CD4-positive, alpha-beta T cell treated with Interleukin-6 for 4 hours (primary cell): ENCODE measurements around the gene RFX4.
A peak's percentile ranks its signal among the peaks of the same experiment; 100 is the strongest.

Experiments
- DNase-seq: peaks from one replicate; pipeline ENCODE4 v3.0.0-alpha.2; 2020; ENCODE audit warnings: mixed read lengths

Gene RFX4

DNA sequence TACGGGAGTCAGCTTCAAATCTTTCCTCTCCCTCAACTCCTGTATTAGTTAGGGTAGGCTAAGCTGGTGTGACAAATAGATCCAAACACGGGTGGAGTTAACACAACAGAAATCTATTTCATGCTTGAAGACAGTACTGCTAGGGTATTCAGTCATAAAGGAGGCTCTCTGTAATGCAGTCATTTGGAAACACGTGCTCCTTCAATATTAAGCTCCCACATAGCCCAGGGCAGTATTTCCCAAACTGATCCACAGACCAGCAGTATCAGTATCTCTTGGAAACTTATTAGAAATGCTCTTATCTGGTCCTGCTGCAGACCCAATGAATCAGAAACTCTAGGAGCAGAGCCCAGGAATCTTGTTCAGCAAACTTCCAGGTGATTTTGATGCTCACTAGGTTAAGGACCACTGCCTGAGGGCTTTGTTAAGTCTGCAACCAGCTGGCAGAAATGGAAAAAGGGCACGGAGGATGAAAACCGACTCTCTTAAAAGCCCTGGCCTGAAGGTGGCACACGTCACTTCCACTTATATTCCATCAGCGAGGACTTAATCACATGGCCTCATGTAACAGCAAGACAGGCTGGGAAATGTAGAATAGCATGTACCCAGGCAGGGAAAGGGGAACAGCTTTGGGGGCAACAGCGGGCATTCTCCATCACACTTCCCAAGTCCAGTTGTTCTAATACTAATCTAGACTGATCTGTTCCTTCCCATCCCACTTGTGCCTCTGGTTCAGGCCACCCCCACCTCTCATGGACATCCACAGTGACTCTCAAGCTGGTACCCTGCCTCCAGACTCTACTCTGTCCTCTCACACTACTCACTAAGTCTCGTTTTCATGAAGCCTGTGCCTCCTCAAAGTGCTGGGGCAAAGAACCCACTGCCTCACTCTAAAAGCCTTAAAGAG, 153.5 kb downstream of the RFX4 start:
- peak; percentile 54 for DNase-seq

DNA sequence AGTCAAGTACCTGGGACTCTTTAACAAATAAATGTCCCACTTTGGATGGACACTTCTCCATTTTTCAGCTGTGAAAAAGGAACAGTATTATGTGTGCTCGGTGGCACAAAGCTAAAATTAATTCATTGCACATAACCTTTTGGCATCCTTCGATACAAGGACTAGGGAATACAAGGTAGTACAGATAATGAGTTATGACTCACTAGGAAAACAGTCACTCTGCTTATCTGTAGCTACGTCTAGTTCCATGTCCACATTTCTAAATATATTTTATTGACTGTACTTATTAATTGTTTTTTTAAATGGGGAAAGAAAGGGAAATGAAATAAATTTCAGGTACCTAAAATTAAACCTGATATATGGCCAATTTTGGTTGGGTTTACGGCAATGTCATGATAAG, 156.5 kb downstream of the RFX4 start:
- DNase-seq = no peak

DNA sequence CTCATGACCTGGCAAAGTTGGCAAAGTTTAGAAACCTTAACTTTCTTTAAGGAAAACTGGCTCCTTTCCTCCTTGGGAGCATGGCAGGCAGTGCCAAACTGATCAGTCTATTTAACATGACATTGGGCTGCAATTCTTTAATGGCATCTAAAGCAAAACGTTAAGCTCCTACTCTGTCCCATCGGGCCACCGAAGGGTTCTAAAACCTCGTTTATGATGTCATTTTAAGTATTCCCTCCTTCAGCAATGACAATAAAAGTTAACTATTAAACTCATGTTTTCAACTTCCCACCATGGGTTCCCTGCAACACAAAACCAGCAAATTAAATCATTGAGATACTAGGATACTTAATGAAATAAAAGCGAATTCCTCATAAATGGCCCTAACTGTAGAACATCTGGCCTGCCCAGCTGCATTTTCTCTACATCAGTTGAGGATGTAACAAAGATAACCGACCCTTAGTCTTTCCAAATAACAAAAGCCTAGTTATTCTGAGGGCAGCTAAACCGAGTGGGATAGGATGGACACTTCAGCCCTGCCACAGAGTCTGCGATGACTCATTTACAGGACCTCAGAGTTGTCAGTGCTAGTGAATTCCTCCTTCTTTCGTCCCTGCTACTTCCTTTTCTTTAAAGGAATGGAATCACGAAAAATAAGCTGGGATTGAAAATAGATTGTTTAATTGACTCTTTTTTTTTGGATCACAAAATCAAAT, 157.2 kb downstream of the RFX4 start:
- no peak for DNase-seq

DNA sequence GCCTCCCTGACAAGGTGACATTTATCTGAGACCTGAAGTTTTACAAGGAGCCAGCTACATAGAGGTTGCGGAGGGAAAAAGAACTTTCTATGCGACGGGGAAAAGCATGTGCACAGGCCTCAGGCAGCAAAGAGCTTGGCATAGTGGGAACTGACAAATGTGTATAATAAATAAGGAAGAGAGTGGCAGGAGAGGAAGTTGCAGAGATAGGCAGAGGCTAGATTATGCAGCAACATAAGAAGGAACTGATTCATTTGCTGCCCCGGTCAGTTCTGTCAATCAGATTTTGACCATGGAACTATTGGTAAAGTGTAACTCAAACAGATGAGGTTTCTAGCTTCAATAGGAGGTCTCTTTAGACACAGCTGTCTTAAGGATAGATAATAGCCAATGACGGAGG, 158.0 kb downstream of the RFX4 start:
- DNase-seq = no peak

DNA sequence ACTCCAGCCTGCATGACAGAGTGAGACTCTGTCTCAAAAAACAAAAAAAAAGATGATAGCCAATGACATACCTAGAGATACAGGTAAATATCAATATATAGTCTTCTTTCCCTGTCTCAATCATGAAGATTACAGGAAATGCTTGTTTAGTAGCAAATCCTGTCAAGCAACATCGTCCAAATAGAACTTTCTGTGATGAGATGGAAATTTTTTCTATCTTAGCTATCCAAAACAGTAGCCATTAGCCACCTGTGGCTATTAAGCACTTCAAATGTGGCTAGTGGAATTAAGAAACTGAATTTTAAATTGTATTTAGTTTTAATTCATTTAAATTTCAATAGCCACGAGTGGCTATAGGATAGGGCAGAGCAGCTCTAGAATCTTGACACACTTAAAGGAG, 158.4 kb downstream of the RFX4 start:
- no peak for DNase-seq

DNA sequence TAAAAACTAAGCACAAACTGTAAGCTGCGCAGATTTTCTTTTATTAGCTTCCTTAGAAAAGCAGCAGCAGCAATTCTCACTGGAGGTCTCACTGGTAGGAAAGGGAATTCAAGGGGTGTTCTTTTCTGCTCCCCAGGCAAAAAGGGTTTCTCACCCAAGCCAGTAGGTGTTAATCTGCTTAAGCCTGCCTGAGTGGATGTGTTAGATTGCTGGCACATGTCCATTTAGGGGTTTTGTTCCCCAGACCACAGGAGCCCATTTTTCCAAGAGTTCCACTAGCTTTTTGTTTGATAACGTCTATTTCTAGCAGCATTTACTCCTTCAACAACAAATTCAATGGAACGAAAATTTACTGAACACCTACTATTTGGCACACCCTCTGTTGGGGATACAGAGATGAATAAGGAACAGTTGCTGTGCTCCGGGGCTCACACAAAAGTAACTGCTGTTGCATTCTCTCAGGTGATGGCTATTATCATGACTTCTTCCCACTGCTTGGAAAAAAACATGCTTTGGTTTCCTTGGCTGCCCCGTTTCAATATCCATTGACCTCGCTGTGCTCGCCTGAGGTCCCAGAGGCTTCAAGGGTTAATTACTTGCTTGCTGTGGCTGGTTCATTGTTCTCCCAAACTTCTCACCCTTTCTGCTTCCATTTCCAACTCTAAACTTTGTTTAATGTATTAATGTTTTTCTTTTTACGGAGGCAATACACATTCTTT, 160.6 kb downstream of the RFX4 start:
- DNase-seq = no peak

DNA sequence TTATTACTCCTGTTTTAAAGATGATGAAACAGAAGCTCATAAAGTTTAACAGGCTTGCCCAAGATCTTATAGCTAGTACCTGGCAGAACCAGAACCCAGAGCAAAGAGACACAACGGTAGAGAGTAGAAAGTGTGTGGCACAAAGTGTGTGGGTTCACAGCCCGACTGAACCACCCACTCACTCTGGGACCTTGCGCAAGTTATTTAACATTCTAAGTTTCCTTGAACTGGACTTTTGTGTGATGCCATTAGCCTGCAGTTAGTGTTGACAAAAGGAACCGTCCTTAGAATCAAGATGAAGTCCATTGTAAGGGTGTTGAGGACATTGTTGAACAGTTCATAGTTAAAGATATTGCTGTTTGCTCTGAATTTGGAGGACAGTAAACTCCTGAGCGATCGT, 161.8 kb downstream of the RFX4 start:
- no peak for DNase-seq

DNA sequence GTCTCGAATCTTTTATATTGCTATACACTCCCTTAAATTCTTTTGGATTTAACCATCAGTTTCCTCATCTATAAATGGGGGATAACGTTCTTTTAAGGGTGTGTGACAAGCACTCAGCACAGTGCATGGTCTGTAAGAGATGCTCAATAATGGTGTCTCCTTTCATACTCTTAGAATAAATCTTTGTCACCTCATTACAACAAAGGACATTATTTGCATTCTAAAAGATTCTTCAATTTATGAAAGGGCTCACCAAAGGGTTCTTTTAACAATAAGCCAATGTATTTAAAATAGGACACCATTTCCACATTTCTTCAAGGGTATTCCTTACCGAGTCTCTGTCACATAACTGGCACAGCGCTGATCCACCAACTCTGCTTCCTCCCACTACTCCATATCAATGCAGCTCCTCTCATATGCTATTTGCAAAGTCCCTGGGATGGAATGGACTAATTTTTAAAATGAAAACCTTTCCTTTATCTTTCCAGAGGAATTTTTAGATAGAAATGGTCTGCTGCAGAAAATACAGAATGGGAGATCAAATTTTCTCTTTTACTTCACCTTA, 162.5 kb downstream of the RFX4 start:
- DNase-seq = no peak

DNA sequence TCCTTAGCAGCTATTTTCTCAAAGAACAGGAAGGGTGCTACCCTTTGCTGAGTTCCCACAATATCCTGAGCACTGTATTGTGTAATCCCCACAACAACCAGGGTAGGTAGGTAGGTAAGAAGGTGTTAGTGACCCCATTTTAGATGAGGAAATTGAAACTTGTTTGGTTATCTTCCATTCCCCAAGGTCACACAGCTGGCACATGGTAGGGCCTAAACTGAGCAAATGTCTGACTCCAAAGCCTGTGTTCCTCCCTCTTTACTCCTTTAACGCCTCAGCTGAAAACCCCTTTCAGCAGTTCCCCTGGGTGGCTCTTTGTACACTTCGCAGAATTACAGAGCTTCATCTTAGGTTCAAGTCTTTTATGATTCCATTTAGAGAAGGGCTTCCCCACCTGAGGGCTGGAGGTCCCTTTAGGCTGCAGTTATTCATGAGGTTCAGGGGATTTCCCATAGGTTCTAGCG, 165.2 kb downstream of the RFX4 start:
- DNase-seq = peak; percentile 38

DNA sequence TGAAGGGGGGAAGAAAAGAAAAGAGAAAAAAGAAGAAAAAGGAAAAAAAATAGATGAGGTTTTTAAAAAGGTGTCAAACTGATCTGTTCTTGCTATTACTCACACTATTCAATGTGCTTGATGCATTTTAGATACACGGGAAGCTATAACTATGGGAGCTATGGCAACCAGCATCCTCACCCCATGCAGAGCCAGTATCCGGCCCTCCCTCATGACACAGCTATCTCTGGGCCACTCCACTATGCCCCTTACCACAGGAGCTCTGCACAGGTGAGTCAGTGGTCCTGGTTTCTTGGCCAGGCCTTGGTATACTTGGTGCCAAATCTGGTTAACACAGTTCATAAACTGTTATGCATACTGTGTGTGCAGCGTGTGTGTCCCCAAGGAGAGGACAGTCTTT, 167.7 kb downstream of the RFX4 start:
- DNase-seq = no peak

DNA sequence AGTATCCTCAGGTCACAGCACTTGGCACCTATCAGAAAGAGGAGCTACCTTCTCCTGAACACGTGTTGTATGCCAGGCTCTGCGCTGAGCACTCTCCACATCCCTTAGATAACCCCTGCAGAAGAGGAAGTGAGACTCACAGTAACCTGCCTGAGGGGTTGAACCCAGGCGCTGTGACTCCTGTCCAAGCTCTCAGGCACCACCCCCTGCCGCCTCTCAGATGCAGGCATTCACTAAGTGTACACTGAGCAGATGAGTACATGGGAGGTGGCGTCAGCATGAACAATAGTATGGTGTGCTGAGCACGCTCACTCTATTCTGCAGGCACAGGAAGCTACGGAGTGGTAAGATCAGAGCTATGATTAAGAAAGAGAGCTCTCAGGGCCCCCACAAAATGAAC, 170.7 kb downstream of the RFX4 start:
- DNase-seq = peak; percentile 79

DNA sequence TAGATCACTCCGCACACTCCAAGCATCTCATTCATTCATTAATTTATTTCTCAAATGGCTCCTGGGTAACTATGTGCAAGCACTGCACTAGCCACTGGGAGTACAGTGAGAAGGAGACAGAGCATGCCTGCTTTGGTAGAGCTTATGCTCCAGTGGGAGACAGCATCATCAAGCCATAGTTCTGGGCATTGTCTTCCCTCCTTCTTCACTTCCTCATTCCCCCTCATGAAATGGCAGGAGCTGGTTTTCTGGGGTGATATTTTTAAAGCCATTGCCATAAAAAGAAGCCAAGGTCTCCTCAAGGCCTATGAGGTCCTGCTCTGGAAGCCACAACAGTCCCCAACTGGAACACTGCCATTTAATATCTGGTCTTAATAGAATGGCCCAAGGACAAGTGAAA, 171.5 kb downstream of the RFX4 start:
- DNase-seq = no peak

DNA sequence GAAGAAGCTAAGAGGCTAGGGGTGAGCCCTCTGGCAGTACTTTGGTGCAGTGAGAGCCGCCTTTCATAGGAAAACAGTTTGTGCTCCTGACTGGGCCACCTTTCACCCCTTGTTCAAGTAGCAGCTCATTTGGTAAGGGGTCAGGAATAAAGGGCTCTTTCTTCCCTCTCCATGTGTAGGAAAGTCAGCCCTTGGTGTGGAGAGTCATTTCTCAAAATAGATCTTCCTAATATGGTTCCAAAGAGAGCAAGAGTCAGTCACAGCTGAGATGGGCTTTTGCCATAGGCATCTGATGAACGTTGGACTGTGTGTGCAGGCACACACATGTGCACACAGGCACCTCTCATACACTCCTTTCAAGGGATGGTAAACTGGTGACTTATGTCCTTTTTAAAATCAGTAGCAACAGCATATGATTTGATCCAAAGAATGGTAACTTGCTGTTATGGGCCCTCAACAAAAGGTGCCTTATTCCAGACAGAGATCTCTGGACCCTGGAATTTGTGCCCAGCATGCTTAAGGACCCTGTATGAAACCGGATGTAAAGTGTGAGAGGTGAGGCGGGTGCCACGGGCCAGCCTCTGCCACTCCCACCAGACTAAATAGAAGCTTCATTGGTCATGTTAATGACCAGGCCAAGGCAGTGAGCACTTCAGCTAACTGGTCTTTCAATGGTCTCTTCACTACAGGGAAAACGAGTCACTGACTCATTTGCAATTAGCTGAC, 175.0 kb downstream of the RFX4 start:
- no peak for DNase-seq

DNA sequence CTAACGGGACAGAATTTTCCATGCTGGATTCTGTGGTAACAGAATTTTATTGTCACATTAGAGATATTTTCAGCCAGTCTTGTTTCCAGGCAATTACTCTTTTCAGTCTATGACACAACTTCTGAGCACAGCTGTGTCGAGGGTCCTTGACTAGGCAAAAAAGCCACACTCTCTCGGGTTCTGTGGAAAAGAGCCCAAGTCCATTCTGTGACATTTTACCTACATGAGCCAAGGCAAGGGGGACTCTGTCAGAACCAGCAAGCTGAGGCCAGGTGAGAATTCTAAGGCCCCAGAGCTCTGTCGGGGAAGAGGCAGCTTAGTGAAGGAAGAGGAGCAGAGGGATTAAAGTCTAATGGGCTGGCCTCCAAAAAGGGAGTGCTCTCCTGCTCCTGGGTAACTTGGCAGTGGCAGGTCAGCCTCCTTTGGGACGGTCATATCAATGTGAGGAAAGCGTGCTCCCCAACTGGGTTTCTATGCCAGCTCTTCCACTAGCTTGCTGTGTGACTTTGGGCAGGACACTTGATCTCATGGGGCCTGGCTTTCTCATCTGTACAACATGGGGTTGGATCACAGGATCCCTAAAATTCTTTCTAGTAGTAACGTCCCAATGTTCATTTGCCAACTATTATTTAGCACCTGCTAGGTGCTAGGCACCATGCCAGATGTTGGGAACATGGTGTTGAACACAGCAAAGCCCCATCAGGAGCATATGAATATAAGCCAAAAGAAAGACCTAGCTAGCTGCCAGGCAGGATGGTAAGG, 175.7 kb downstream of the RFX4 start:
- no peak for DNase-seq

DNA sequence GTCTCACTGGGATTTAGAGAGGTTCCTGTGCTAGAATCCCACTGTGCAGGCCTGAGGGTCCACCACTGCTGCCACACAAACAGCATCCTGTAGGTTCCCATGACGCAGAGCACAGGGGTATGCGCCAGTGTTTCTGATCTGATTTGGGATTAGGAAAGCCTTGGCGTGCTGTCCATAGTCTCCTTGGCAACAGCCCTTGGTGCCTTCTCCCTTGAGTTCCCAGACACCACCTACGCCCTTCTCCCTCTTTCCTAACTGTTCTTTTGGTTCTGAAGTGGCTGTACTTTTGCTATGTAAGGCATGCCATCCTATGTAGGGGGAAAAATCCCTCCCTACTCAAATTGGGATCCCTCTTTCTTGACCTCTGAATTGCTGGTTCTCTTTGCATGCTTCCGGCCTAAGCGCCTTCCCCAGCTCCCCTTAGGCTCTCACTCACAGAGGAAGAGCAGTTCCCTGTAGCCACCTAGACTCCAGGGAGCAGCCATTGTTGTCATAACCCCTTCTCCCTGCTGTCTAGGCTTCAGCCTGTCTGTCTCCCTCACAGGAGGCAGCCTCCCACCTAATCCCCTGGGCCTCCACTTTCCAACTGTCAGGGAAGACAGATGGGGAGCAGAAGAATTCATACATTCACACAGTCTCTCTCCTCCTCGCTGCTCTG, 176.9 kb downstream of the RFX4 start:
- no peak for DNase-seq

DNA sequence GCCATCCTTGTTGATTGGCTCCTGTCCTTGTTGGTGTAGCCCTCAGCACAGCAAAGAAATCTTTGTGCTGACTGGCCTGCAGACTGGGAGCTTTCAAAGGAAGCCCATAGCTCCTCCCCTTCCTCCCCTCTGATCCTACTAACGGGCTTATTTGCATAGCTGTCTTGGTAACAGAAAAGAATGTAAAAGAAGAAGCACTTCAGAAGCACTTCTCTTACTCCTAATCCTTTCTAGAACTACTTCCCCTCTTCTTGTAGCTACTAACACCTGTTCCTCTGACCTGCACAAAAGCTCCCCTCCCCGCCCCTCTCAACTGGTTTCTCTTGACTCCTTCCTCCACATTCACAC, 177.4 kb downstream of the RFX4 start:
- peak; percentile 61 for DNase-seq

DNA sequence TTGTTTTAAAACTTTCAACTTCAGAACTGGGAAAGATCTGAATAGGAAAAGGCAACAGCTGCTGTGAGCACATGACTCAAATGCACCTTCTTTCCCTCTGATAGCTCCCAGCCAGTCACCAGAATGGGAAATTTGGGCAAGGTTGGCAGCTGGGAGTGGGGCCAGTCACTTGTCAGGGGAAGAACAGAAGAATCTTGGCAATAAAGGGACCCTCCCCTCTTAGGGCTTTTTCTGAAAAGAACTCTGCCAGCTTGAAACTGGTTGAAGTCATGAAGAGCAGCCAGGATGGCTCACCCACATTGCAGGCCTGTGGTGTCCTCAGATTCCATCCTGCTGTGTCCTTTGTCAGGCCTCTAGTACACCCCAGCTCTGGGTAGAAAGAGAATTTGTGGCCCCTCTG, 181.4 kb downstream of the RFX4 start:
- DNase-seq = no peak

DNA sequence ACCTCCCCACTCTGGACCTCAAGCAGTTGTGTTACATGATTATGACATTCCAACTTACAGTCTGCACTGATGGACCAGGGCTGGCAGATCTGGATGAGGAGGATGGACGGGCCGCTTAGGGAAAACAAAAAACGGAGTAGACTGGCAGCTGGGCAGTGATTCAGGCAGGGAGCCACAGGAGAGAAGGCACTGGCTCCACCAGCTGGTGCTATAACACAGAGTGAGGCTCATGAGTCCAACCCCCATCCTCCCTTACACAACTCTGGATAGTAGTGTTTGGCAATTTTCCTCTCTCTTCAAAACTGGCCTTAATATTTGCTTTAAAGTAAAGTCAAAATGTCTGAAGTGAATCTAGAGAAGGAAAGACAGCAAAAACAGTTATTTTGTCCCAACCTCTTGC, 181.9 kb downstream of the RFX4 start:
- no peak for DNase-seq

DNA sequence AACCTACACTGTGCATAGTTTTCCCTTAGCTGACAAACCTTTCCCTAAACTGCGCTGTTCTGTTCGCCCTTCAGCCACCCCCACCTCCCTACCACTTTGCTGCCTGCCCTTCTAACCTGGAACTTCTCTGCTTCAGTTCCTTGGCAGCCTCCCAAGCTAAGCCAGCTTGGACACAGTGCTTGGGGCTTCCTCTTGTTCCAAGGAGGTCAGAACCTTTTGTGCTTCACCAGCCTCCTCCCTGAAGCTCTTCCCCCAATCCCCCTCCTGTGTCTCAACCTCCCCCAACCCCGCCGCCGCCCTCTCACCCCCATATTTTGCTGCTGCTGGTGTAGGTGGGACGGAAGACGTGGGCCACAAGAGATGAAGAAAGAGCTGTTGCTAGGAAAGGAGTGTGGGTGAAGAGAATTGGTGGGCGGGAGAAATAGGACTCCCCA, 183.6 kb downstream of the RFX4 start:
- DNase-seq = no peak

DNA sequence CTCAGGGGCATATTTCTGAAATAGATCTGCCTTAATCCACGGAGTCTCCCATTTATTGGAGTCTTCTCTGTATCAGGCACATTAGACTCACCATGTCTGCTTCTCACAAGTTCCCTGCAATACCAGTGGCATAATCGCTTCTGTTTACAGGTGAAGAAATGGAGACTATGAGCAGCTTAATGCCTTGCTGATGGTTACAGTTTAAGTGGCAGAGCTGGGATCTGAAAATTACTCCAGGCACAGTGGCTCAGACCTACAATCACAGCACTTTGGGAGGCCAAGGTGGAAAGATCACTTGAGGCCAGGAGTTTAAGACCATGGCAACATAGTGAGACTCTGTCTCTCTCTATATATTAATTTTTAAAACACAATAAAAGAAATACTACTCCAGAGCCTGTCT, 184.4 kb downstream of the RFX4 start:
- DNase-seq = no peak
